Glutamatergic neuron (in vitro differentiated cells): ENCODE measurements around the gene TBC1D3B. TPM values are rescaled to one million over a fixed set of nuclear protein-coding genes. Genes with fewer than 3 reads are reported as not detected.
"Not testable (repeated sequence)": the region's sequence is repeated elsewhere in the genome, so short reads cannot be mapped to it uniquely, and the experiment has no call there.

Source experiments
- DNase-seq: peaks from one replicate; pipeline ENCODE4 v3.0.0; 2022
- H3K27ac Mint-ChIP-seq: one replicate; pipeline ENCODE4 v1.8.0; 2020; ENCODE audit warnings: mild to moderate bottlenecking, mixed read lengths, inconsistent platforms; ENCODE audit not compliant: unreplicated experiment
- H3K27me3 Mint-ChIP-seq: one replicate; pipeline ENCODE4 v1.8.0; 2020; ENCODE audit warnings: mild to moderate bottlenecking, moderate library complexity, mixed read lengths, inconsistent platforms; ENCODE audit not compliant: unreplicated experiment
- H3K36me3 Mint-ChIP-seq: one replicate; pipeline ENCODE4 v1.8.0; 2020; ENCODE audit warnings: mild to moderate bottlenecking, mixed read lengths, inconsistent platforms; ENCODE audit not compliant: unreplicated experiment
- H3K4me1 Mint-ChIP-seq: one replicate; pipeline ENCODE4 v1.8.0; 2020; ENCODE audit warnings: mild to moderate bottlenecking, low read depth, mixed read lengths, inconsistent platforms; ENCODE audit not compliant: unreplicated experiment
- H3K4me3 Mint-ChIP-seq: one replicate; pipeline ENCODE4 v1.8.0; 2020; ENCODE audit warnings: mild to moderate bottlenecking, mixed read lengths, inconsistent platforms; ENCODE audit not compliant: unreplicated experiment
- H3K9me3 Mint-ChIP-seq: one replicate; pipeline ENCODE4 v1.8.0; 2020; ENCODE audit warnings: mild to moderate bottlenecking, moderate library complexity, mixed read lengths, inconsistent platforms; ENCODE audit not compliant: unreplicated experiment
- CTCF ChIP-seq: fragments of 200-600 bp; sonication (generic); IDR thresholded peaks from one replicate; pipeline ENCODE4 v1.5.0; 2021; ENCODE audit not compliant: partially characterized antibody, unreplicated experiment
- long read RNA-seq: library from polyadenylated mRNA; unstranded; transcript quantifications from one replicate; pipeline ENCODE4 v2.0.0, GENCODE V29; 2020; ENCODE audit not compliant: unreplicated experiment
- total RNA-seq: library from RNA; stranded (reverse); fragmentation: NEBNext Ultra II Directional; extraction: Animal tissue kit (Norgen Biotek cat#: 25700); gene quantifications from one replicate; pipeline ENCODE4 v1.2.1, GENCODE V29; 2021; ENCODE audit not compliant: unreplicated experiment

The TBC1D3B gene
- 37.3 TPM for total RNA-seq
- long read RNA-seq, result 0 reads

GRCh38 chr17:36176536-36176935, at the start of gene TBC1D3B:
Gene TBC1D3B (minus strand): TSS chr17:36176636. CDS start chr17:36175050, 1,586 bp downstream.
- H3K9me3 Mint-ChIP-seq, H3K27me3 Mint-ChIP-seq, DNase-seq, H3K4me3 Mint-ChIP-seq, H3K36me3 Mint-ChIP-seq, H3K27ac Mint-ChIP-seq, H3K4me1 Mint-ChIP-seq: not testable (repeated sequence)

GRCh38 chr17:36222967-36223366, 46.5 kb upstream of the TBC1D3B start:
- H3K36me3 Mint-ChIP-seq, result peaks cover 12% of the 10 kb centered on the region
- H3K27me3 Mint-ChIP-seq, H3K4me1 Mint-ChIP-seq: not testable (repeated sequence)

GRCh38 chr17:36221581-36222100, 45.2 kb upstream of the TBC1D3B start:
- not testable (repeated sequence) for DNase-seq, H3K4me1 Mint-ChIP-seq, H3K4me3 Mint-ChIP-seq, H3K27me3 Mint-ChIP-seq, H3K27ac Mint-ChIP-seq
- Mint-ChIP-seq H3K36me3 (peaks cover 15% of the 10 kb centered on the region), H3K9me3 (peaks cover 12% of the 10 kb centered on the region)

More at GRCh38 chr17:36222967-36223366, 46.5 kb upstream of the TBC1D3B start:
- peaks cover 10% of the 10 kb centered on the region for H3K9me3 Mint-ChIP-seq
- not testable (repeated sequence) for DNase-seq, H3K4me3 Mint-ChIP-seq, H3K27ac Mint-ChIP-seq

GRCh38 chr17:36220737-36221580, 44.5 kb upstream of the TBC1D3B start:
- Mint-ChIP-seq H3K9me3 (peaks cover 12% of the 10 kb centered on the region), H3K36me3 (peaks cover 15% of the 10 kb centered on the region)
- not testable (repeated sequence) for H3K27me3 Mint-ChIP-seq, H3K27ac Mint-ChIP-seq, DNase-seq, H3K4me1 Mint-ChIP-seq, H3K4me3 Mint-ChIP-seq

- not testable (repeated sequence) for H3K27ac Mint-ChIP-seq, DNase-seq, H3K4me3 Mint-ChIP-seq, H3K4me1 Mint-ChIP-seq, H3K27me3 Mint-ChIP-seq
- peaks cover 12% of the 10 kb centered on the region for H3K9me3 Mint-ChIP-seq
- peaks cover 15% of the 10 kb centered on the region for H3K36me3 Mint-ChIP-seq
These were observed 43.1 kb upstream of the TBC1D3B start for GRCh38 chr17:36219556-36219955.

GRCh38 chr17:36215406-36216308, 39.2 kb upstream of the TBC1D3B start:
- H3K4me1 Mint-ChIP-seq, H3K4me3 Mint-ChIP-seq, DNase-seq, H3K27ac Mint-ChIP-seq, H3K27me3 Mint-ChIP-seq: not testable (repeated sequence)
- H3K9me3 Mint-ChIP-seq, result peaks cover 12% of the 10 kb centered on the region
- peaks cover 15% of the 10 kb centered on the region for H3K36me3 Mint-ChIP-seq

GRCh38 chr17:36214918-36215317, 38.5 kb upstream of the TBC1D3B start:
- DNase-seq, result no peak
- Mint-ChIP-seq H3K9me3 (peaks cover 12% of the 10 kb centered on the region), H3K4me1 (no peaks in the 10 kb centered on the region), H3K27me3 (no peaks in the 10 kb centered on the region), H3K4me3 (no peak overlapping the region), H3K36me3 (peaks cover 15% of the 10 kb centered on the region), H3K27ac (no peak overlapping the region)
- TF ChIP-seq CTCF, result no peak
